Endothelial cell of umbilical vein (primary cell): Measurements from ENCODE around the gene PPP1R3G. TPM values are rescaled to one million over a fixed set of nuclear protein-coding genes. Genes with fewer than 3 reads are reported as not detected.

ENCODE experiments used
- BruUV-seq: library from RNA; stranded (reverse); fragments of 400-500 nt; replicated peaks from 2 replicates; lab custom pipeline; 2021; lab: Mats Ljungman, UMichigan
- CTCF ChIA-PET: fragments of 300-600, 350-600 bp; sonication (Branson Sonifier 250); formaldehyde crosslinking; loops from one replicate; lab custom pipeline; 2021; ENCODE audit warnings: antibody characterized with exemption, inconsistent platforms; lab: Charles Lee
- POLR2A ChIA-PET: fragments of 300-600, 350-600 bp; sonication (Branson Sonifier 250); formaldehyde crosslinking; loops from one replicate; lab custom pipeline; 2021; ENCODE audit warnings: antibody characterized with exemption, inconsistent platforms; lab: Charles Lee
- DNase-seq: peaks from one replicate; pipeline ENCODE4 v3.0.0-alpha.2; 2011; ENCODE audit warnings: low read depth, low spot score
- FAIRE-seq: peaks from 2 replicates; lab custom pipeline; 2011; peaks lifted over from hg19 to GRCh38; lab: Jason Lieb, UNC
- H2AFZ ChIP-seq: 2 replicates; pipeline ENCODE4 v1.6.0; 2012; ENCODE audit warnings: low read depth, low read length, control low read depth, inconsistent platforms
- H3K27ac ChIP-seq: 2 replicates; pipeline ENCODE4 v1.5.1; 2011; ENCODE audit warnings: low read depth, mild to moderate bottlenecking, control low read depth, low read length, moderate library complexity; ENCODE audit not compliant: insufficient read depth
- H3K27me3 ChIP-seq, 2 experiments: 2 replicates each; pipeline versions ENCODE4 v1.6.0 to v1.6.1; 2011; ENCODE audit warnings: low read length in 2 of 2, mixed read lengths in 1 of 2; ENCODE audit not compliant: control insufficient read depth in 2 of 2, insufficient read depth in 2 of 2
- H3K36me3 ChIP-seq, 2 experiments: 2 replicates in 1 of 2; 3 replicates in 1 of 2; pipeline ENCODE4 v1.5.1; 2011; ENCODE audit warnings: low read length in 2 of 2, mild to moderate bottlenecking in 1 of 2, moderate library complexity in 1 of 2; ENCODE audit not compliant: control insufficient read depth in 2 of 2, insufficient read depth in 2 of 2; ENCODE audit errors: extremely low read depth in 1 of 2
- H3K4me1 ChIP-seq: 3 replicates; pipeline ENCODE4 v1.5.1; 2011; ENCODE audit warnings: mild to moderate bottlenecking, low read length; ENCODE audit not compliant: control insufficient read depth, insufficient read depth; ENCODE audit errors: extremely low read depth
- H3K4me2 ChIP-seq: 2 replicates; pipeline ENCODE4 v1.6.1; 2011; ENCODE audit warnings: low read length, control low read depth, mixed read lengths; ENCODE audit not compliant: insufficient read depth
- H3K4me3 ChIP-seq, 3 experiments: fragments of 200-600 bp in 1 of 3; sonication (generic), shearing (Covaris generic) in 1 of 3; replicated peaks in 1 of 3; 2 replicates each; pipeline ENCODE4 v1.5.1; 2011 to 2016; ENCODE audit warnings: control low read depth in 3 of 3, low read length in 3 of 3, mild to moderate bottlenecking in 2 of 3, inconsistent platforms in 1 of 3, low read depth in 1 of 3, moderate library complexity in 1 of 3; ENCODE audit not compliant: insufficient read depth in 1 of 3
- H3K79me2 ChIP-seq: 2 replicates; pipeline ENCODE4 v1.6.0; 2012; ENCODE audit warnings: low read length, inconsistent platforms; ENCODE audit not compliant: control insufficient read depth, insufficient read depth
- H3K9ac ChIP-seq: replicated peaks from 2 replicates; pipeline ENCODE3; 2011; ENCODE audit warnings: low read length, control low read depth; ENCODE audit not compliant: insufficient read depth; ENCODE audit errors: extremely low read depth
- H3K9me1 ChIP-seq: replicated peaks from 3 replicates; pipeline ENCODE4 v1.6.0; 2011; ENCODE audit warnings: mild to moderate bottlenecking, low read length; ENCODE audit not compliant: control insufficient read depth, insufficient read depth; ENCODE audit errors: extremely low read depth
- H3K9me3 ChIP-seq: replicated peaks from 2 replicates; pipeline ENCODE4 v1.5.1; 2012; ENCODE audit warnings: low read length, inconsistent platforms; ENCODE audit not compliant: control insufficient read depth, insufficient read depth
- H4K20me1 ChIP-seq: replicated peaks from 2 replicates; pipeline ENCODE3; 2011; ENCODE audit warnings: mild to moderate bottlenecking, low read length; ENCODE audit not compliant: control insufficient read depth, insufficient read depth; ENCODE audit errors: extremely low read depth
- CTCF ChIP-seq, 2 donors: IDR thresholded peaks; 1 replicate in 1 of 2; 2 replicates in 1 of 2; pipeline ENCODE4 v1.5.1; 2011; ENCODE audit warnings: low read length in 2 of 2, mild to moderate bottlenecking in 2 of 2, moderate library complexity in 2 of 2, control low read depth in 1 of 2, inconsistent platforms in 1 of 2, low read depth in 1 of 2; ENCODE audit not compliant: insufficient read depth in 1 of 2; ENCODE audit errors: extremely low read depth in 1 of 2
- EZH2 ChIP-seq: IDR thresholded peaks from 2 replicates; pipeline ENCODE4 v1.6.1; 2012; ENCODE audit warnings: borderline replicate concordance, low read depth, mild to moderate bottlenecking, moderate library complexity, low read length, inconsistent platforms; ENCODE audit not compliant: severe bottlenecking
- FOS ChIP-seq: IDR thresholded peaks from 2 replicates; pipeline ENCODE4 v1.6.1; 2011; ENCODE audit warnings: mild to moderate bottlenecking, low read length, moderate library complexity, borderline replicate concordance; ENCODE audit not compliant: insufficient read depth
- GATA2 ChIP-seq: IDR thresholded peaks from 2 replicates; pipeline ENCODE4 v1.7.0; 2011; ENCODE audit warnings: low read depth, mild to moderate bottlenecking, moderate library complexity, mixed read lengths, low read length; ENCODE audit not compliant: insufficient read length, insufficient read depth
- JUN ChIP-seq: IDR thresholded peaks from 2 replicates; pipeline ENCODE4 v1.6.1; 2011; ENCODE audit warnings: borderline replicate concordance, low read depth; ENCODE audit not compliant: insufficient read length, insufficient read depth
- MAX ChIP-seq: IDR thresholded peaks from 2 replicates; pipeline ENCODE4 v1.6.1; 2011; ENCODE audit not compliant: insufficient read depth, insufficient read length
- MYC ChIP-seq: IDR thresholded peaks from one replicate; pipeline ENCODE4 v1.6.1; 2011; ENCODE audit warnings: mild to moderate bottlenecking, low read depth, low read length
- POLR2A ChIP-seq: IDR thresholded peaks from 2 replicates; pipeline ENCODE4 v1.6.1; 2012; ENCODE audit warnings: low read depth, mild to moderate bottlenecking, control low read depth, low read length
- POLR2AphosphoS5 ChIP-seq: IDR thresholded peaks from 2 replicates; pipeline ENCODE4 v1.6.1; 2012; ENCODE audit warnings: low read depth, mild to moderate bottlenecking, control low read depth, low read length, moderate library complexity; ENCODE audit not compliant: insufficient read depth
- dilution Hi-C: fragments of 300-500 bp; cut with MboI; formaldehyde crosslinking; loops from one replicate; pipeline ENCODE4 v1.15.0; 2019; ENCODE audit warnings: low sequenced_read_pairs; ENCODE audit not compliant: extremely low pct_ligation_motif_present
- intact Hi-C: fragments of 100-400 bp; cut with micrococcal nuclease; formaldehyde crosslinking; loops from one replicate; pipeline ENCODE4 v1.10.0; 2022
- polyA plus RNA-seq, 4 experiments: library from polyadenylated mRNA; depleted of rRNA in 3 of 4; stranded (reverse) in 3 of 4; unstranded in 1 of 4; fragments of >200 nt; gene quantifications; 2 replicates each; pipeline versions ENCODE4 v1.2.1 to v1.2.3, GENCODE V29; 2011 to 2012; ENCODE audit warnings: missing spikeins in 1 of 4
- total RNA-seq: library from RNA; stranded (reverse); gene quantifications from 2 replicates; pipeline ENCODE4 v1.2.3, GENCODE V29; 2021

The PPP1R3G gene
- total and polyA plus RNA-seq, 2 donors (not counting 3 experiments of a cell fraction or from before 2014, with no cell fraction given): 0.04 to 0.09 TPM

DNA sequence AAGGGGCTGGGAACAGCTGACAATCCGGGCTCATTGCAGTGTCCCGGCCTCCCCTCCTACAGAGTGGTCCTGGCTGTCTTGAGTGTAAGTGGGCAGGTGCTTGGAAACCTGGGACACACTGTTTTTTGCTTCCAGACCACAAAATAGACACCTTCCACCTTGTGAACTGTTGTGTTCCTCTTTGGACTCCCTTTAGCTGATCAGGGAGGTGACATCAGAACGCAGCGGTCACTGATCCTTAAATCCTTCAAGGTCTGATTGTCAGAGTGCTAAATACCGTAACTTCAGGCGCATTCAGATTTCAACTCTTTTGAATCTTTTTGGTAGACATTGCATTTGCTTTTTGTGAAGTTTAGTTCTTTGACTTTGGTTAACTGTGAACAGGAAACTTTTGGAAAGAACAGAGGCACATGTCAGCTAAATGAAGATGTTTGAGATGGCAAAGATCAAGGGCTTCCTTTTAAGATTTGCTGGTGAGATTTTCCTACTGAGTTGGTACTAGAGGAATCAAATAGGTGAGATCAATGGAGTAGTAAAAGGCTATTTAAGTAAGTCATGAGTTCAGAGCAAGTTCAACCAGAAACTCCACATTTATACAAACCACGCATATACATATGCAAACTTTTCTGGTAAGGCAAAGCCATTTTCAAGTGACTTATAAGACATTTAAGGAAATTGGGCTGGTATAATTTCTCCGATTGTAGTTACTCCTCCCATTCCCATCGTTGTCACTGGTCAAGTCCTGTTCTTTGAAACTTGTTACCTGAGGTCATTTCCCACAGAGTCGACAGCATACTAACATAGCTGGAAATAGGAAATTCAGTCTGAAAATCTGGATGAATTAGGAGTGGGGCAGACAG, 6.3 kb downstream of the PPP1R3G start:
- dilution Hi-C loops (no loop called here), intact Hi-C loops (no loop called here)

More for the DNA sequence above, 6.3 kb downstream of the PPP1R3G start:
- no peaks in the 10 kb centered on the region for H3K79me2 ChIP-seq
- H3K27me3 ChIP-seq: peaks cover 11 to 15% of the 10 kb centered on the region in 2 experiments
- no peak for TF ChIP-seq MAX
- no peak for TF ChIP-seq FOS
- TF ChIP-seq MYC: no peak
- TF ChIP-seq GATA2: no peak
- TF ChIP-seq POLR2AphosphoS5: no peak
- TF ChIP-seq POLR2A: no peak
- TF ChIP-seq CTCF (IDR thresholded peaks at IDR 0.05; ENCODE audit: extremely low read depth in 1 of 2, insufficient read depth in 1 of 2, low read depth in 1 of 2, low read length in 2 of 2): no peak
- TF ChIP-seq EZH2: no peak
- no peak for TF ChIP-seq JUN
- no peak overlapping the region for H2AFZ ChIP-seq
- FAIRE-seq: no peak
- H3K4me1 ChIP-seq: peaks cover 2% of the 10 kb centered on the region
- no peak for DNase-seq
- CTCF ChIA-PET: no interaction called here
- H3K27ac ChIP-seq: no peak overlapping the region
- no TSS peak for BruUV-seq
- no peak overlapping the region for H3K4me2 ChIP-seq
- H3K9ac ChIP-seq: no peak overlapping the region
- no peaks in the 10 kb centered on the region for H3K9me3 ChIP-seq
- H4K20me1 ChIP-seq: no peaks in the 10 kb centered on the region
- no peaks in the 10 kb centered on the region for H3K9me1 ChIP-seq
- H3K4me3 ChIP-seq: no peak overlapping the region
- H3K36me3 ChIP-seq: no peaks in the 10 kb centered on the region
- POLR2A ChIA-PET: no interaction called here
